ENCODE measurements around the gene CAMKK2.
"Not testable (repeated sequence)": the region's sequence is repeated elsewhere in the genome, so short reads cannot be mapped to it uniquely, and the experiment has no call there.

The CAMKK2 gene

DNA sequence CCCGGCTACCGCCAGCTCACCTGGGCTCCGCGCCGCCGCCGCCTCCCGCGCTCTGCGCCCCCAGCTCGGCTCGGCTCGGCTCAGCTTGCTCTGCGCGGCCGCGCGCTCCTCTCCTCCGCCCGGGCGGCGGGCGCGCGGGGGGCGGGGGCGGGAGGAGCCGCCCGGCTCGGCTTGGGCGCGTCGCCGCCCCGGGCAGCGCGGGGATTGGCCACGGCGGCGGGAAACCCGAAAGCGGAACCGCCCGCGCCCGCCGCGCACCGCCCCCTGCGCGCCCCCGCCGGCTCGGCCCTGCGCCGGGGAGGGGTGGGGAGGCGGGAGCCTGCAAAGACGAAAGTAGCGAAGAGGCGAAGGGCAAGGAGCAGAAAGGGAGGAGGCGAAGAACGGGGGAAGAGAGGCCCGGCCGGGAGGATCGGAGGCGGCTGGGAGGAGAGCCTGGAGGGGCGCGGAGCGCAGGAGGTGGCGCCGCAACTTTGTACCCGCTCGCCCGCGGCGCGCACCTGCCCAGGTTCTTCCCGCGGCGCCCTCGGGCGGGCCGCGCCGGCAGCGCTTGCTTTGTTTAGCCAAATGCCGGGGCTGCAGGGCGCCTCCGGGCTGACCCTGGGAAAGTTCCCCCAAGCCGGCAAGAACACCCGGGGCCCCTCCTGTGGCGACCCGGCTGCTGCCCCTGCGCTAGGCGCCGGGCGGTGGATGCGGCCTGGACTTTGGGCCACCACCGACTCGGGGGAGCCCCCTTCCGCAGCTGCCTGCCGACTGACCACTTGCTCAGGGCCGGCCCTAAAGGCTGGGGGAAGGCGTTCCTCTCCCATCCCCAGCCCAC, at the start of gene CAMKK2:
TSS of gene CAMKK2 (minus strand) at position 92 of the 817 bp plus-strand sequence. CDS start 22,183 bp downstream, outside the sequence.
- peak; percentile 71 for FAIRE-seq

DNA sequence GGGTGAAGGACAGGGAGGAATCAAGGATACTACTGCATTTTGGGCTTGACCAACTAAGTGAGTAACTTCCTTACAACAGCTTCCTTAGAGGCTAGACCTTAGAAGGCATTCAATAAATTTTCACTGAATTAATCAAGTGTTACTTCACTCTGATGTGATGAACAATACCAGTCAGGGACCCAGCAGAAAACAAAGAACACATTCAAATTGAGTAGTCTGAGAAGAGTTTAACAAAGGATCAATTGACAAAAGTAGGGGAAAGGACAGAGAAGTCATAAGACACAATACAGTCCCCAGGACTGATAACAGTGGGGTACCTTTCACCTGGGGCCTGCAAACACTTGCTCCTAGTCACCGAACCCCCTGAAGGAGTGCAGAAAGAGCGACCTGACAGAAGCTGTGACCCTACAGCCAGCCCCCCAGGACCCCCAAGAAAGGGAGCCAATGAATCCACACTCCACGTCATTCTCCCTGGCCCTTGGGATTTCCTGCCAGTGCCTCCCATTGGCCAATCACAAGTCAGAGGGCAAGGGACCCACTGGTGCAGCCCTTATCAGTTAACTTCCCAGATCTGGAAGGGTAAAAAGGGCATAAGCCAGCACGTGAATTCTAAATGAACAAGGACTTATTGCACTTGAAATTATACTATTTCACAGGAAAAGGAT, 48.8 kb upstream of the CAMKK2 start:
- no peak for FAIRE-seq
- no peak for DNase-seq (ENCODE audit: insufficient read length, low spot score)

More for the DNA sequence above, at the start of gene CAMKK2:
- DNase-seq (ENCODE audit: insufficient read length, low spot score): peak; percentile 85

DNA sequence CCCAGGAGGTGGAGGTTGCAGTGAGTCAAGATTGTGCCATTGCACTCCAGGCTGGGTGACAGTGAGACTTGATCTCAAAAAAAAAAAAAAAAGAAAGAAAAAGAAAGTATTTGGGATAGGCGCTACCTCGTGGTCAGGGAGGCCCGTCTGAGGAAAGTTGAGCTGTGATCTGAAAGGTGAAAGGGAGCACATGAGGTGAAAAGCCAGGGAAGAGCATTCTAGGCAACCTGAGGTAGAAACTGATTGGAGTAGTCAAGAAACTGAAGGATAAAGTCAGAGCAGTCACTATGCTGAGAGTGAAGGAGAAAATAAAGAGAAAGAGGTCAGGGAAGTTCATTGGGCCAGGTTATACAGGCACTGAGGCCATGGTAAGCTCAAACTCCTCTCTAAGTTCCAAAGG, 48.0 kb upstream of the CAMKK2 start:
- FAIRE-seq (no peak), DNase-seq (ENCODE audit: insufficient read length, low spot score) (no peak)

DNA sequence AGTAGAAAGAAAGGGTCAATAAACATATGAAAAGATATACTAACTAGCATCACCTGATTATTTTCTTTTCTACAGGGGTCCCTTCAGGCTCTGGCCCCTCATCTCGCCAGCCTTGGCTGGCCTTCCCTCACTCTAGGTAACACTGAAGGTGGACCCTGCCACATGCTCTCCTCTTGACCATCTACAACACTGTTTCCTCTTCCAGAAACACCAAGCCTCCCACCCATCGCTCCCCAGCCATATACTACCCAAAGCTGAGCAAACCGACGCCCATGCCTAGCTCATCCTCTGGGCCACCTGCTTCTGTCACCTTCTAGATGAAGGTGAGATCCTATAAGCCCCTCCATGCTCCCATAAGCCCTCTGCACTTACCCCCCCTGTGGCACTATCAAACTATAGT, 40.9 kb upstream of the CAMKK2 start:
- FAIRE-seq: no peak
- no peak for DNase-seq (ENCODE audit: insufficient read length, low spot score)

DNA sequence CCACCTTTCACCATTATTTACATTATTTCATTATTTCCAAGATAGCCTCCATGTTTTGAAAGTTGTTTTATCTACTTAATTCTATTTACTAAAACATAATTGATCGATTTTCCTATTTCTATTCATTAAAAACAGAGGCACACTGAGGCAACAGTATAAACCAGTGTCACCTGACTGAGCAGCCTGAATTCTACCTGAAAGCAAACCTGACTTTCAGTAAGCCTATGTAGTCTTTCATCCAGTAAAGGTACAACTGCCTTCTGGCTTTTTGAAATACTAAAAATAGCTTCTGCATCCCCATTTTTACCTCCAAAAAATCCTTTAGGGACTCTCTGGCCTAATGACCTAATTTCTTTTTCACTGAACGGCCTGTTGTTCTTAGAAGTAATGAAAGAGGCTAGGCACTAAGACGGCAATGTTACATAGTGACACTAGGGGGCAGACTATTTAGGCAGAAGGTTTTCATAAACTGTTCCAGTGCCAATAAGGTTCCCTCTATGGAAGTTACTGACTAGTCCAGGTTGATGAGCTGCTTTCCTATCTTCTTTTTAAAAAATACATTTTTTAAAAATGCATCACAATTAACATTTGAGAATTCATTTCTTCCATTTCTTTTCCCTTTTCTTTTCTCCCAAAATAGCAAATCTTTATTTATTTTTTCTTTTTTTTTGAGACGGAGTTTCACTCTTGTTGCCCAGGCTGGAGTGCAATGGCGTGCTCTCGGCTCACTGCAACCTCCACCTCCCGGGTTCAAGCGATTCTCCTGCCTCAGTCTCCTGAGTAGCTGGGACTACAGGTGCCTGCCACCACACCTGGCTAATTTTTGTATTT, 38.2 kb upstream of the CAMKK2 start:
- FAIRE-seq (no peak), DNase-seq (ENCODE audit: insufficient read length, low spot score) (peak; percentile 74)

DNA sequence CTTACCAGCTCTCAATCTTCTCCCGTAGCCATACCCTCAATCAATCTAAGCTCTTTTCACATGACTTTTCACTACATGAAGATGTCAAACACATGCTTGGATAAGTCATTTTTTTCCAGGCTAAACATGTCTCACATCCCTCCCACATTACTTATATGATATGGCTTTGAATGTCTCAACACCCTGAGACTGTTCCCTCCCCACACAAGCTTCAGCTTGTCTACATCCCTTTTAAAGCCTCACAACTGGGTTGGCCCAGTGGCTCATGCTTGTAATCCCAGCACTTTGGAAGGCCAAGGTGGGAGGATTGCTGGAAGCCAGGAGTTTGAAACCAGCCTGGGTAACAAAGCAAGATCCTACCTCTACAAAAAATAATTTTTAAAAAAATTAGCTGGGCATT, 37.2 kb upstream of the CAMKK2 start:
- FAIRE-seq: no peak

DNA sequence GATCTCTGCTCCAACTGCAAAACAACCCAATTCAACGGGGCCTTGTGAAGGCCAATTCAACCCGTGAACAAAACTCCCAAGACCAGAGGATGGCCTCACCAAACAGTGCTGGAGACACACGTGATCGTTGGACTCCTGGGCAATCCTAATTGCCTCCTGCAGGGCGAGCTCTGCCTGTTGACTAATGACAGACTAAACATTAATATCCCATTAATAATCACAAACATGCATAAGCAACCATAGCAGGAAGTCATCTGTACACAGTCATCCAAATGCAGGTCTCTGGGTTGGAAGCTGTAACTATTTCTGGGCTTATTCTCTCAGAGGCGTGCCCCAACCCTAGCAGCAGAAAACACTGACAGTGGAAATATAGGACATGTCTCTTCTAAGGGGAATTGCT, 34.7 kb upstream of the CAMKK2 start:
- no peak for FAIRE-seq
- DNase-seq (ENCODE audit: insufficient read length, low spot score): no peak

More for the DNA sequence above, 37.2 kb upstream of the CAMKK2 start:
- no peak for DNase-seq (ENCODE audit: insufficient read length, low spot score)

DNA sequence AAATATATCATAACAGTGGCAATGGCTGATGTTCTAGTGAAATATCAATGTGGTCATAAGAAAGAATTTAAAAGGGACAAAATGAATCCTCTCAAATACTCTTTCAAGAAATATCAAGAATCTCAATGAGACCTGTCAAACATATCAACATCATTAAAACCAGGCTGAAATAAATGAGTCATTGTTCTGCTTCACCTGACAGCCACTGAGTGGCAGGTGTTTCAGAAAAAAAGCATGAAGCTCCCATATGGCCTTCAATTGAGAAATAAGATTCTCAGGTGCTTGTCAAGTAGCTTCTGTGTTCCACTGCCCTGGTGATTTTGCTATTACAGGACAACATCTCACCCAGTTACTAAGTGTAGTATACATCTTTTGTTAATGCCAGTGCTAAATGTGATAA, 34.2 kb upstream of the CAMKK2 start:
- no peak for DNase-seq (ENCODE audit: insufficient read length, low spot score)
- FAIRE-seq: no peak

DNA sequence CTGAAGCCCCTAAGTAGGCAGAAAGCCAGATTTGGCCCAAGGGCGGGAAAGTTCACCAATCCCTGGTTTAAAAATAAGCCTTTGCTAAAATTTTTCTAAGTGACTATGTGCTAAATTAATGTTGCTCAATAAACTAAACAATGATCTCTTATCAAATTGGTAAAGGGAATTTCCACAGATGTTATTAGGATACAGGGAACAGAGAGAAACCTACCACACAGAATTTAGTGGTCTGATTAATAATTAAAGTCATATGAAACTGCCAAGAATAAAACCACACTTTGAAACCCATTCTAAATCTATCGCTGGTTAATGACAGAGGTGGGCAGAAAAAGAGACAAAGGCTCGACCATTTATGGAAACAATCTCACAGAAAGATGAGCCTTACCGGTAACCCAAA, 33.7 kb upstream of the CAMKK2 start:
- no peak for DNase-seq (ENCODE audit: insufficient read length, low spot score)
- FAIRE-seq: no peak

DNA sequence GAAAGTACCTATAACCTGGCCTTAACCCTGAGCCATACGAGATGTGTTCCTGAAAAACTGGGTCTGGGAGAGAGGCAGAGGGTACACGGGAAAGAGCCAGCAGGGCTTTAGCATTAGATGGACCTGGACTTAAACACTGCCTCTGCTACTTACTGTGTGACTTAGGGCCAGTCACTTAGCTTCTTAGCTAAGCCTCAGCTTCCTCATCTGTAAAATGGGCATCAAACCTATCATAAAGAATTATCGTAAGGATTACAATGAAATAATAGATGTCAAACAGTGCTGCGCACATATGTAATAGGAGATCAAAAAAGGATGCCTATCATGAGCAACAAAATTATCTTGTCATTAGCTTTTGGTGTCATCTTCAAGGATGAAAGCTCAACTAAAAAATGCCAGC, 32.1 kb upstream of the CAMKK2 start:
- no peak for DNase-seq (ENCODE audit: insufficient read length, low spot score)
- no peak for FAIRE-seq

DNA sequence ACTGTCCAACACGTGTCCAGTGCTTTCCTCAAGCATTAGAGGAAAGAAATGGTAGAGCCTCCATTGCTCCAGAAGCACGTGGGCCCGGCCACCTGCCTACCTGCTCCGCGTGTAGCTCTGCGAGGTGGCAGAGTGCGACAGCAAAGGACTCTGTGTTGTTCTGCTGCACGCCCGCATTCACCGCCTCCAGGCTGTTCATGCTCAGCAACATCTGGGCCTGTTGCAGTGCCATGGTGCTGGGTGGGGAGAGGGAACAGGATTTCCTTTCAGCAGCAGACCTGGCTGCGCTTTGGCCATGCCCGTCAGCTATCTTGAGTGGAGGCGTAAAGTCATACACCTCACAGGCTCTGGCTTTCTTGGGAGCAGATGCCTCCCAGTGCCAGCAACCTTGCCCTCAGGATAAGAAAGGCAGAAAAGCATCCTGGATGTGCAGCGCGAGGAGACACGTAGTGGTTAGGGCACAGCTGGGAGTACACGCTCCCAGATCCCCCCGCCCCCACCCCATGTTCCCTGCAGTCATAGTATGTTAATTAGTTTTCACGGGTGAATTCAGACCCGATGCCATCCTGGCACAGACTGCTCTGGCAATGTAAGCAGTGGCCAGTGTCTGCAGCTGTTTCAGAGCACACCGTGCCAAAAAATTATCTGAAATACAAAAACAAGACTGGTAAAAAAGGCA, 30.6 kb upstream of the CAMKK2 start:
- FAIRE-seq: no peak

DNA sequence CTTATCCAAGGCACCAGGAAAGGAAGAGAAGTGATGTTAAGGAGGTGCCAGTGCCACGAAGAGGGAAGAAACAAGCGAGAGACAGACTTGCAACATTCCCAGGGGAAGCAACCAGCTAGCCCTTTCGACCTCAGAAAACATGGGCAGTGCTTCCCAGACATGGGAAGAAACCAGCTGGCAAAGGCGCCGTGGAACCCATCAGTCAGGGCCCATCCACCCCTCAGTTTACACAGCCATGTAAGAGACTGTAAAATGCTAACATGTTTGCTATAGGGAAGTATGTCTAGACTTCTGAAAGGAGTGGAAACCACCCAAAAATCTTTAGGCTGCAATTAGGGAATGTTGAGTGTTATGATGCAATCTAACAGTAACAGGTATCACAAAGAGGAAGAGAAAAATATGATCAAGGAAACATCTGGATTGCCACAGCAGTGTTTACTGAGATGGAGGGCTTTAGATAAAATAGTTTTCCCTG, 29.4 kb upstream of the CAMKK2 start:
- DNase-seq (ENCODE audit: insufficient read length, low spot score) (no peak), FAIRE-seq (no peak)

More for the DNA sequence above, 30.6 kb upstream of the CAMKK2 start:
- no peak for DNase-seq (ENCODE audit: insufficient read length, low spot score)

DNA sequence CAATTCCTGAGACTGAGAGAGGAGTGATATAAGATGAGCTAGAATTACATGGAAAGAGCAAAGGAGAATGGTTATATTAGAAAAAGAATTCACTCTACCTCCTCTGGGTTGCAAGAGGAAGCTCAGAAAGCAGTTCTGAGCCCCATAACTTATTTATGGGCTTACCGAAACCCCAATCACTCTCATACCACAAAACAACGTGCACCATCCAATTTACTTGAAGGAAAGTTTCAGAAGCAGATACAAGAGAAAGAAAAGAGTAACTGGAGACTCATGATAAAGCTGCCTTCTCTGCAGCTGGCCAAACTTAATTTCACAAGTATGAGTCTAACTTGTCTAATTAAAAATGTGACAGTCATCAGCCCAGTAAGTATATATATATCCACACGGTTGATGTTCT, 27.4 kb upstream of the CAMKK2 start:
- DNase-seq (ENCODE audit: insufficient read length, low spot score) (no peak), FAIRE-seq (no peak)

DNA sequence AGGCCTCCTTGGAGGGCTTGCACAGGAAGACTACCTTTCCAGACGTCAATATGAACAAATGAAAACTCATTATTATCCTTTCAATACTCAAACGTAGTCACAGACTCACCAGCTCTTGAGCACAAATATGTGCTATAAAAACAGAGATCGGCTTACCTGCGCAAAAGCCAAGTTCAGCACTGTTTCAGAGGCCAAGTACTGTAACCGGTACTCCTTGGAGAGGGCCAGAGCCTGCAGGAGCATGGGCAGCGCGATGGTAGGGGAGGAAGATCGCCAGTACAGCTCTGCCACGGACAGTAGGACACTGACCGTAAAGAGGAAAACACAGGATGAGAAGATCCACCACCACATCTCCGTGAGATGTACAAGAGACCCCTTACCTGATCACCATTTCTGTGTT, 21.6 kb upstream of the CAMKK2 start:
- FAIRE-seq: no peak
- no peak for DNase-seq (ENCODE audit: insufficient read length, low spot score)

DNA sequence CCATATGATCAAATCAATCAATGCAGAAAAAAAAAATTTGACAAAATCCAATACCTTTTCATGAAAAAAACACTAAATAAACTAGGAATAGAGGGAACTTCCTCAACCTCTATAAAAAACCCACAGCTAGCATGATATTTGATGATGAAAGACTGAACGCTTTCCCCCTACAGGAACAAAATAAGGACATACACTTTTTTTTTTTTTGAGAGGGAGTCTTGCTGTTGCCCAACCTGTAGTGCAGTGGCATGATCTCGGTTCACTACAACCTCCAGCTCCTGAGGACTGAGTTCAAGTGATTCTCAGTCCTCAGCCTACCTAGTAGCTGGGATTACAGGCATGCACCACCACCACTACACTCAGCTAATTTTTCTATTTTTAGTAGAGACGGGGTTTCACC, 17.9 kb upstream of the CAMKK2 start:
- FAIRE-seq (no peak), DNase-seq (ENCODE audit: insufficient read length, low spot score) (no peak)

DNA sequence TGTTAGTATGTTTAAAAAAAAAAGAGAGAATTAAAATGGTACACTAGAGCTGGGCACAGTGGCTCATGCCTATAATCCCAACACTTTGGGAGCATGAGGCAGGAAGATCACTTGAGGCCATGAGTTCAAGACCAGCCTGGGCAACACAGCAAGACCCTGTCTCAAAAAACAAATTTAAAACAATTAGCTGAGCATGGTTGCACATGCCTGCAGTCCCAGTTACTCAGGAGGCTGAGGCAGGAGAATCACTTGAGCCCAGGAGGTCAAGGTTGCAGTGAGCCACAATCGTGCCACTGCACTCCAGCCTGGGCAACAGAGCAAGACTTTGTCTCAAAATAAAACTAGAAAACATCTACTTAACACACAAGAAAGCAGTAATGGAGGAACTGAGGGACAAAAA, 13.7 kb upstream of the CAMKK2 start:
- not testable (repeated sequence) for FAIRE-seq

DNA sequence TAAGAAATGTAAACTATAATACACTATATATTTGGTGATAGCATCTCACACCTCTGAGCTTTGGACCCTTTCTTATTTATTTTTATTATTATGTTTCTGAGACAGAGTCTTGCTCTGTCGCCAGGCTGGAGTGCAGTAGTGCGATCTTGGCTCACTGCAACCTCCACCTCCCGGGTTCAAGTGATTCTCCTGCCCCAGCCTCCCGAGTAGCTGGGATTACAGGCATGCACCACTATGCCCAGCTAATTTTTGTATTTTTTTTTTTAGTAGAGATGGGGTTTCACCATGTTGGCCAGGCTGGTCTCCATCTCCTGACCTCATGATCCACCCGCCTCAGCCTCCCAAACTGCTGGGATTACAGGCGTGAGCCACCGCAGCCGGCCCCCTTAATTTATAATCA, 10.9 kb upstream of the CAMKK2 start:
- not testable (repeated sequence) for FAIRE-seq; DNase-seq (ENCODE audit: insufficient read length, low spot score)

More for the DNA sequence above, 13.7 kb upstream of the CAMKK2 start:
- DNase-seq (ENCODE audit: insufficient read length, low spot score): not testable (repeated sequence)

DNA sequence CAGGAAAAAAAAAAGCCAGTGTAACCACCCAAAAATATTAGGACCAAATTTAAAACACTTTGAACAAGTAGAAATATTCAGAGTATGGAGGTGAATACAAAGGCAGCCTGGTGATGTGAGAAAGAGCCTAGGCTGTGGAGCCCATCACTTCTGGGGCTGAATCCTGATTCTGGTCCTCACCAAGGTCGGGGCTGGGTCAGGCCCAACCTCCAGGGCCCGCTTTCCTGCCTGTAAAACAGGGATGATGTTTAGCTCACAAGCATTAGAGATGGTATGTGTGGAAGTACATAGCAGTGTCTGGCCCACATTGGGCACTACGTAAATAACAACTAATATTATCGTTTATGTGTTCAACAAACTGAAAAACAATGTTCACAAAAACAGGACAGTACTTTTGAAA, 7.8 kb upstream of the CAMKK2 start:
- no peak for DNase-seq (ENCODE audit: insufficient read length, low spot score)
- no peak for FAIRE-seq

DNA sequence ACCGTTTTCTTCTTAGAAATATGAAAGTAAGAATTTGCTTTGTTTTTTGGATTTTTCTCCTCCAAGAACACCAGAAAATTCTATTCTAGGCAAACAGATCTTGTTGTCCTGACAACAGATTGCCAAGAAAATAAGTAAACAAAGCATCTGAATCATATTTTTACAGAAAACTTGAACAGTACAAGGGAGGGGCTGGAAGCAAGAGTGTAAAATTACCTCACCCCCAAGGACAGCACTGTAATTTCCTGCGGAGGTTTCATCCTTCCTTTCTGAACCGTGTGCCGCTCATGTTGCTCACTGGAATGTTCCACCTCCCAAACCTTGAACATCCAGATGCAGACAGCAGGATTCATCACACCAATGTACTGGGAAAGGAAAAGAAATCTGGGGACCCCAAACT, 5.4 kb upstream of the CAMKK2 start:
- FAIRE-seq (no peak), DNase-seq (ENCODE audit: insufficient read length, low spot score) (no peak)

DNA sequence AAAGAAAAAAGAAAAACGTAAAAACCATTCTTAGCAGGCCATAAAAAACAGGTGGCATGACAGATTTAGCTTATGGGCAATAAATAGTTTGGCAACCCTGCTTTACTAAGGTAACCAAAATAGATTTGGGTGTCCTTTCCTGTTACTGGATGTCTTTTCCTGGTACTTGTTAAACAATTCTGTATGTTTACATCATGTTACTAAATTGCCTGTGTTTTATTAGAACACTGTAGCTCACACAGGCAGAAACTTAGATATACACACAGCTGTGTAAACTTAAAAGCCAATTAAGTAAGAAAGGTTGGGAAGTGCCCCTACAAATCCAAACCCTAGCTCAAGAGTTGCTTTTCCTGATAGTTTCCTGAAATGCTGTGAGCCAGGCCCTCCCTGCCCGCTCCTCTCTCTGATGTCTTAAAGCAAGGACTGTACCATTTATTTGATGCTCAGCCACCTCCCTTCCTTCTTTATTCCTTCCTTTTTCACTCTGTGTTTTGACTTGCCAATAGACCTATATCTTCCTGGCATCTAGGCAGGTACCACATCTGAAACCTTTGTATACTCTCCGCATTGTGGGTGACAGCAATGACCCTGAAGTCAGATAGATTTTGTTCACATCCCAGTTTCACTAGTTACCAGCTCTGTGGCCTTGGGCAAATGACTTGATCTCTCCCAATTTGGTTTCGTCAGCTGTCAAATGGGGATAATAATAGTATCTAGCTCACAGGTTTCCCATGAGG, 3.7 kb upstream of the CAMKK2 start:
- no peak for DNase-seq (ENCODE audit: insufficient read length, low spot score)
- FAIRE-seq: no peak

Measured in HTR-8/SVneo (cell line).